Stimulated activated CD4-positive, alpha-beta T cell treated with anti-CD3 and anti-CD28 coated beads, TNF-alpha, amount 100 ng/mL, for 48 hours (primary cell): ENCODE results near the gene SIGLEC5.

Source experiments
- DNase-seq, 3 donors: peaks; one replicate each; pipeline ENCODE4 v3.0.0-alpha.2; 2020; ENCODE audit warnings: low read depth in 3 of 3

Gene SIGLEC5

DNA sequence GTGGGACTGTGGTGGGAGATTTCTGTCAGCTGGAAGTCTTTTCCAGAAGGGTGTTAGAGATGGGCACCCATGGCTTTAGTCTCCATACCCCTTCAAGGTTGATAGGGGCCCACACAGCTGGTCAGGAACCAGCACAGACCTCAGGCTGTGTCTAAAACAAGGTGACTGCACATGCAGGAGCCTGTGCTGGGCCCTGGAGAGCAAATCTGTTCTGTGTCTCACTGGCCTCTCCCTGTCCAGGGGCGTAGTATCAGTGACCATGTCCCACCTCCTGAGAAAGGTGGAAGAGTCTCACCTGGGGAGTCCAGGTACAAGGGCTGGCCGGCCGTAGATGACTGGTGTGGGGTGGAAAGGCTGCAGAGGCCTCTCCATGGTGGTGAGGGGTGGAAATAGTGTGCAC is 39.8 kb downstream of the SIGLEC5 start:
- DNase-seq, result no peak

DNA sequence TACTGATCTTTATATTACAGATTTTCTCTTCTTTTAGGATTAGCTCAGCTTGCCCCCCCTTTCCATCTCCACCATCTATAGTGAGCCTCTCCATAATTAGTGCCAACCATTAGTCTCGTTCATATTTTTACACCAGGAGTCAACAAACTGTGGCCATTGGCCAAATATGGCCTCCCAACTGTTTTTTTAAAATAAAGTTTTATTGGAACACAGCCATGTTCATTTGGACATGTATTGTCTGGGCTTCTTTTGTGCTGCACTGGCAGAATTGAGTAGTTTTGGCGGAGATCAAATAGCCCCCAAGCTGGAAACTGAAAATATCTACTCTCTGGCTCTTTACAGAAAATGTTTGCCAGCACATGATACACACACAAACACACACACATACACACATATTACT is 40.7 kb downstream of the SIGLEC5 start:
- no peak for DNase-seq

DNA sequence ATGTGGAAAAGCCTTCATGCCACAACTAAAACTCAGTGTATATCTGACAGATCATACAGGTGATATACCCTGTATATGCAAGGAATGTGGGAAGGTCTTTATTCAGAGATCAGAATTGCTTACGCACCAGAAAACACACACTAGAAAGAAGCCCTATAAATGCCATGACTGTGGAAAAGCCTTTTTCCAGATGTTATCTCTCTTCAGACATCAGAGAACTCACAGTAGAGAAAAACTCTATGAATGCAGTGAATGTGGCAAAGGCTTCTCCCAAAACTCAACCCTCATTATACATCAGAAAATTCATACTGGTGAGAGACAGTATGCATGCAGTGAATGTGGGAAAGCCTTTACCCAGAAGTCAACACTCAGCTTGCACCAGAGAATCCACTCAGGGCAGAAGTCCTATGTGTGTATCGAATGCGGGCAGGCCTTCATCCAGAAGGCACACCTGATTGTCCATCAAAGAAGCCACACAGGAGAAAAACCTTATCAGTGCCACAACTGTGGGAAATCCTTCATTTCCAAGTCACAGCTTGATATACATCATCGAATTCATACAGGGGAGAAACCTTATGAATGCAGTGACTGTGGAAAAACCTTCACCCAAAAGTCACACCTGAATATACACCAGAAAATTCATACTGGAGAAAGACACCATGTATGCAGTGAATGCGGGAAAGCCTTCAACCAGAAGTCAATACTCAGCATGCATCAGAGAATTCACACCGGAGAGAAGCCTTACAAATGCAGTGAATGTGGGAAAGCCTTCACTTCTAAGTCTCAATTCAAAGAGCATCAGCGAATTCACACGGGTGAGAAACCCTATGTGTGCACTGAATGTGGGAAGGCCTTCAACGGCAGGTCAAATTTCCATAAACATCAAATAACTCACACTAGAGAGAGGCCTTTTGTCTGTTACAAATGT is 42.7 kb downstream of the SIGLEC5 start:
- no peak for DNase-seq

DNA sequence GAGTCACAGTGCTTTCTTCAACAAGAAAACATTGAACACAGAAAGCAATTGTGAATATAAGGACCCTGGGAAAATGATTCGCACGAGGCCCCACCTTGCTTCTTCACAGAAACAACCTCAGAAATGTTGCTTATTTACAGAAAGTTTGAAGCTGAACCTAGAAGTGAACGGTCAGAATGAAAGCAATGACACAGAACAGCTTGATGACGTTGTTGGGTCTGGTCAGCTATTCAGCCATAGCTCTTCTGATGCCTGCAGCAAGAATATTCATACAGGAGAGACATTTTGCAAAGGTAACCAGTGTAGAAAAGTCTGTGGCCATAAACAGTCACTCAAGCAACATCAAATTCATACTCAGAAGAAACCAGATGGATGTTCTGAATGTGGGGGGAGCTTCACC is 43.4 kb downstream of the SIGLEC5 start:
- no peak for DNase-seq

DNA sequence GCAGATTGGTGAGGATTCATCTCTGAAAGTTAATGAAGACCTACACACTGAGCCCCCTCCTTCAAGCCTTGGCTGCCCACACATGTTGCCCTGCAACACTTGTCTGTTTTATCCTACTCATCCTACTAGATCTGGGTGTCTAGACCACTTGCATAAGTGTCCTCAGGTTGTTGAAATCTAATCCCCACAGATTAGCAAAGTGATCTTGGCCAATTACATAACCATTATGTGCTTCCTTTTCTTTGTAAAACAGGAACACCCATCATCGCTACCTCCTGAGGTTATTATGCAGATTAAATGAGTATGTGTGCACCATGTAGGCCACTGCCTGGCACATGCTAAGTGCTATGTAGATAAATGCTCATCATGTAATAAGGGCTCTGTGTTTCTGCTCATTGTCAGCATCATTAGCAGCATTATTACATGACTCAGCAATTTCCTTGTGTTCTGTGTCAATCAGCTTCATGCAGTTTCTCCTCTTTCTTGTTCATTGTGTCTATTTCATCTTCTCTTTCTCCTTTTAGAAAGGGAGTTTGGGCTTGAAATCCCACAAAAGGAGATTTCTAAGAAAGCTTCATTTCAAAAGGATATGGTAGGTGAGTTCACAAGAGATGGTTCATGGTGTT is 44.0 kb downstream of the SIGLEC5 start:
- DNase-seq, result no peak

DNA sequence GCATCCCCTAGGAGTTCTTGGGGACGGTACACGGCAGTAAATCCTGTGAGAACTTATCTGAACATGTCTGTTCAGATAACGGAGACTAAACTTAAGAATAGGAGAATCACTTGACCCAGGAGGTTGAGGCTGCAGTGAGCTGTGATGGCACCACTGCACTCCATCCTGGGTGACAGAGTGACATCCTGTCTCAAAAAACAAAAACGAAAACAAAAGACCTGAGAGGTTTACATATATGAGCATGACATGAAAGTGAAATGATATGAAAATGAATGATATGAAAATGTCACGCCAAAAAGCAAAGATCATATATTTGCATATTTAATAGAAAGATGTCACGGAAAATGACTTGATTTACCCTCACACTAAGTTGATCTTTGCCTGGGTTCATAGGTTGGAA is 53.4 kb downstream of the SIGLEC5 start:
- DNase-seq, result no peak

DNA sequence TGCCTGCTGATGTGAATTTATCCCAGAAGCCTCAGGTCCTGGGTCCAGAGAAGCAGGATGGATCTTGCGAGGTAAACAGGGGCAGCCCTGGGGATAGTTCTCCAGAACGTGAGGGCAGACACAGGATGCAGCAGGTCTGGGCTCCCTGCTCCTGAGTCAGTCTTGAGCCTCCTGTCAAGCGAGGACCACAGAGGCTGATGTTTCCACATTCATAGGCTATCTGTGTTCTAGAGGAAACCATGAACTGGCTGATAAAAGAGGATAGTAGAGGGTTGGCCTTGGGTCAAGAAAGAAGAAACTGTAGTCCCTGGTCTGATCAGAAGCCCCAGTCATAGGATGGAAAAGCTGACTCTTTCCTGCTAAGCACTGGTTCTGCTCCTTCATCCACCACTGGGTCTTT is 56.9 kb downstream of the SIGLEC5 start:
- no peak for DNase-seq

DNA sequence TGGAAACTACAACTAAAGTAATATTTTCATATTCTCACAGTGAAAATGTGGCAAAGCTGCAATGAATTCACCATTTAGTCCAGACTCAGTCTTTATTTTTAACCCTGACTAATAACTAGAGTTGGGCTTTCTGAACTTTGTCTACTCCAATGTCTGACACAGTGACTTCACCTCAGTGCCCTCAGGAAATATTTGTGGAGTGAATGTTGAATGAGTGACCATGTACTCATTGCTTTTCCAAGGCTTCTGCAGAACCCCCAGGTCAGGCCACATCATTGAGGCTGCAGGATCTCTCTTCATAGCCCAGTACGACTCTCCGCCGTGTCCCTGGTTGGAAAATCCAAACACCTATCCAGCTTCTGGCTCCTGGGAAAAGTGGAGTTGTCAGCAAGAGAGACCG is 57.3 kb downstream of the SIGLEC5 start:
- no peak for DNase-seq

DNA sequence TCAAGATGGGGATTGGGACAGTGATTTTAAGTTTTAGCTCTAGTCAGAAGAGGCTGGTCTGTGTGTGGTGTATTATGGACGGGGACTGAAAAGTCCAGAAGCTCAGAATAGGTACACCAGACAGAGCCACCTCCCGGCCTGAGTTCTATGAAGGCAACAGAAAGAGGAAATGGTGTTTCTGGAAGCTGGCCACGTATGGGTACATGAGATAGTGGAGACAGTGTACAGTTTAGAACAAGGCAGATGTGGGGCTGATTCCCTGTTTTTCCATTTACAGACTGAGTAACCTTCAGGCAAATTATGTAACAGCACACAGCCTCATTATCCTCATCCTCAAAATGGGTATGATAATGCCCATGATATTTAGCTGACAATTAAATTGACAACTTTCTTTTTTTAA is 57.8 kb downstream of the SIGLEC5 start:
- DNase-seq, result no peak

DNA sequence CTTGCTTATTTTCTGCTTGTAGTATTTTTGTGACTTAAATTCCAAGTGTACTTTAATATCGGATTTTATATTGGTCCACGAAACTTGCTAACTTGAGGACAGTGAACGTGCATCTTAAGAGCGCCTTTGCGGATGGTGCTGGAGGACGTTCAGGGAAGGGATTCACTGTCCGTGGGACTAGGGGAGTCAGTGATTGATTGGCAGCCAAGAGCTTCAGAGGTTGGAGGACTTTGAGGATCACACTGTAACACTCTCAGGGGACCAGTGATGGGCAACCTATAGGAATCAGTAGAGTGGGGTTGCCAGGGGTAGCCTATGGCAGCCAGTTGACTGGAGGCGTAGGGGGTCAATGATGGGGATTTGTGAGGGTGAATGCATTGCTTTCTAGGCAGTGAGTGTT is 58.6 kb downstream of the SIGLEC5 start:
- DNase-seq, result no peak

DNA sequence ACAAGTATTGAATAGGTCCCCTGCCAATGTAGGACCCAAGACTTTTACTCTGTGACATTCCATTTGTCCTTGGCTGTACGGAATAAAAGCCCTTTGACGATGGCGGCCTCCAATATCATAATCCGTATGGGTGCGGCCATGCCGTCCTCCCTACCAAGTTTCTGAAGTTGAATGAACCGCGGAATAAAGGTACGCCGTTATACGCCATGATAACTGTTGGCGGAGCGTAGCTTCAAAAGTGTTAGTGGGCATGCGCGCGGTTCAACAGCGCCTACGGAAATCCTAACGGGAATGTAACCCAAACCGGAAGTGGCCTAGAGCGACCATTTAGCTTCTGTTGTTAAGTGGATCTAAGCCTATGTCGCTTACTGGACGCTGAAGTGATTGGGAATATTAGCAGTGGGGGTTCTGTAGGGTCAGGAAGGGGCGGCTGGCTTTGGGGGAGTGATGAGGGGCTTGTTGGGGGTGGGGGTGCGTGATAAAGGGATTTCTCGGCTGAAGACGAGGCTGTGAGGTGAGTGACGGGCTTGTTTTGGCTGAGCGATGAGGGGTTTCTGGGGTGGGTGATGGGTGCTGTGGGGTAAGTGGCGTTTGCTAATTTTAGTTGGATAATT is 59.1 kb downstream of the SIGLEC5 start, which contains the start of gene ZNF175:
Gene ZNF175 (plus strand): TSS at position 322 of the 614 bp plus-strand sequence. CDS start 2,047 bp downstream, outside the sequence.
- DNase-seq, result peak; percentile 69 to 80 (median 75)

DNA sequence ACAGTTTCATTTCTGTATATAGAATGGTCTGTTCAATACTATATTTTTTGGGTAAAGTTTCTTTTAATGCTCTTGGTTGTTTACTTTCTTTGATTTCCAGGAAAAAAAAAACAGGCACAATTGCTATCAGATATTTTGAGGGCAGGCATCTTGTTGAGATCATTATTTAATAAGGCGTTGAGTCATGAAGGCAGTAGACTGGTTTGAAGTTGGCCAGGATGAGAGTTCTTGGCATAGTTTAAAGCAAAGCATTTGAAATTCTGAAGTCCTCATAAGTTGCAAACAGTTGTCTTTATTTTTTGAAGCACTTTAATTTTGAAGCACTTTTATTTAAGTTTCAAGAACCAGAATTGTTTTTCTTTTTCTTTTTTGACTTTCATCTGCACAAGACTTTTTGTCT is 61.7 kb downstream of the SIGLEC5 start:
- DNase-seq, result no peak

DNA sequence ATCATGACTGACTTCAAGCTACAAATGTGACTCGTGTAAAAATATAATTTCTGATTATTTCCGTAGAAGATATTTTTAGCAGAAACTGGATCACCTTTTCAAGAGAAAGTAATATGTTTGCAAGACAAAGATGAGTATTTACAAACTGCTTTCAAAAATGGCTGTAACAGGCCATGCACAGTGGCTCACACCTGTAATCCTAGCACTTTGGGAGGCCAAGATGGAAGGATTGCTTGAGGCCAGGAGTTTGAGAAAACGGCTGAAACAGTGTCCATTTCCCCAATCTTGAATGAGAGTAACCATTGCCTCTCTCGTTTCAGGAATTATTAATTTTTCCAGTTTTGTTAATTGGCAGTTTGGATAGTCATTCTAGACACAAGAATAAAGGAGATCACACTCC is 62.6 kb downstream of the SIGLEC5 start:
- DNase-seq, result no peak

DNA sequence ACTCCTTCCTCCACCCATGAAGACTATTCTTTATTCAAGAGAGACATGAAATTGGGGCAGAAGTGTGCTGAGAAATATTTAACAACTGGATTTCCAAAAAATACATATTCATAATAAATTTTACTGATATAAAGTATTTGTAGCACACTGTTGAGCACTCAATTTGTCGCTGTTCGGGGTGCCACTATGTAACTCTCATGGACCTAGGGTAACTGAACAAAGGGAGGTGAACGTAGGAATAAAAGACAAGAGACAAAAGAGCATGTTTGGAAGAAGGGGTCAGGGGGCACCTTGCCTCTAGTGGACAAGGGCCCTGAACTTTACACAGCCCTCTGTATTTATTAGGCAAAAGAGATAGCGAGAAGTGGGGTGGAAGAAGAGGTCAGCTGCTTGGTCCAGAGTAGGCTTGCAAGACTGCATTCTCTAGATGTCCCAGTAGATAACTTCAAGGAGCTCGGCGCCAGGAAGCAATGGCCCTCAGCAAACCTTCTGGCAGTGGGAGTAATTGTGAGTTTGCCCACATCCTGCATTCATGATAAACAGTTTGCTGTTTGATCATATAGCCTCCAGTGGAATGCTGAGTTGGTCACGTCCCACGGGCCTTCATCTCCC is 63.6 kb downstream of the SIGLEC5 start:
- DNase-seq, result no peak

DNA sequence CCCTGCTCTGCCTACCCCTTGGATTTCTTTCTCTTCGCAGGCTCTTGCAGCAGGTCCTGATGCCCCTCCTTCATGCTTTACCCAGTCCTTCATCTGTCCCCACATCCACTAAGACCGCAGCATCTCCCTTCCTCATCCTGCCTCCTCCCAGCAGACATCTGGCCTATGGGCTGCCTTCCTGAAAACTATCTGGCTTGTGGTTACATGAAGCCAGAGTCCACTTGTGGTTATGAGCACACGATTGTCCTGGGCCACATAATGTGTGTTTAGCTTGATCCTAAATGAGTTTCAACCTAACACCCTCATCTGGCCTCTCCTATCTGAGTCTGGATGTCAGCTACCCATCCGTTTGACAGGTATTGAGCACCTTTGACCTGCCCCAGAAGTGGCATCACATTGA is 64.6 kb downstream of the SIGLEC5 start:
- no peak for DNase-seq

DNA sequence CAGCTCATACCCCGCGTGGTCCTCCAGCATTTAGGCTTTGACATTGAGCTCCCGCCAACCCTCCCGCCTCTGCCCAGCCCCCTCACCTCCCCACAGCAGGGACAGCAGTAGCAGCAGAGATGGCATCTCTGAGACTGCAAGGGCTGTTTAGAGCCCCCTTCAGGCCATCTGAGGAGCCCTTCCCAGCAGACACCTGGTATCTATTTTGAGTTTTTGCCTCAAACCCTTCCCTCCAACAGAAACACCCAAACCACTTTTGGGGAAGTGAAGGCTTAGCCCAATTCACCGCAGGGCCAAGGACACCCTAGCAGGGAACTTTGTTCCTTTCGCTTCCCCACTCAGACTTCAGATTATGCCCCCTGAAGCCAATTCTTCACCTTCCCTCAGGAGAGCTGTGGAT is 65.4 kb downstream of the SIGLEC5 start:
- no peak for DNase-seq
